Measurements from ENCODE around the gene EXOC6B. TPM values are rescaled to one million over a fixed set of nuclear protein-coding genes. Genes with fewer than 3 reads are reported as not detected.
A peak's percentile ranks its signal among the peaks of the same experiment; 100 is the strongest.

The EXOC6B gene
- total RNA-seq, 6 experiments from 2014 or later, result 7.8 to 15.1 (median 9.1) TPM

- H3K4me3 ChIP-seq, result no peak overlapping the region
- no peak for ATAC-seq
- H3K4me1 ChIP-seq, result no peaks in the 10 kb centered on the region
- no peak for DNase-seq
- H3K27ac ChIP-seq, result no peak overlapping the region
- intact Hi-C loops (cut with DNase I), result no loop called here
- TF ChIP-seq, protein P1, sequence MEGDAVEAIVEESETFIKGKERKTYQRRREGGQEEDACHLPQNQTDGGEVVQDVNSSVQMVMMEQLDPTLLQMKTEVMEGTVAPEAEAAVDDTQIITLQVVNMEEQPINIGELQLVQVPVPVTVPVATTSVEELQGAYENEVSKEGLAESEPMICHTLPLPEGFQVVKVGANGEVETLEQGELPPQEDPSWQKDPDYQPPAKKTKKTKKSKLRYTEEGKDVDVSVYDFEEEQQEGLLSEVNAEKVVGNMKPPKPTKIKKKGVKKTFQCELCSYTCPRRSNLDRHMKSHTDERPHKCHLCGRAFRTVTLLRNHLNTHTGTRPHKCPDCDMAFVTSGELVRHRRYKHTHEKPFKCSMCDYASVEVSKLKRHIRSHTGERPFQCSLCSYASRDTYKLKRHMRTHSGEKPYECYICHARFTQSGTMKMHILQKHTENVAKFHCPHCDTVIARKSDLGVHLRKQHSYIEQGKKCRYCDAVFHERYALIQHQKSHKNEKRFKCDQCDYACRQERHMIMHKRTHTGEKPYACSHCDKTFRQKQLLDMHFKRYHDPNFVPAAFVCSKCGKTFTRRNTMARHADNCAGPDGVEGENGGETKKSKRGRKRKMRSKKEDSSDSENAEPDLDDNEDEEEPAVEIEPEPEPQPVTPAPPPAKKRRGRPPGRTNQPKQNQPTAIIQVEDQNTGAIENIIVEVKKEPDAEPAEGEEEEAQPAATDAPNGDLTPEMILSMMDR (IDR thresholded peaks at IDR 0.05), result no peak
- TF ChIP-seq POLR2A (IDR thresholded peaks at IDR 0.05), result no peak
- H3K27me3 ChIP-seq, result no peaks in the 10 kb centered on the region
- no peaks in the 10 kb centered on the region for H3K36me3 ChIP-seq
- WGBS (ENCODE audit: insufficient coverage, low coverage, low lambda C conversion rate, missing lambda C conversion rate), result 100% methylated on average over 3 of the region's 3 CpGs
- H3K9me3 ChIP-seq, result no peaks in the 10 kb centered on the region
These were observed 499.1 kb downstream of the EXOC6B start for GRCh38 chr2:72326759-72327158.

DNA sequence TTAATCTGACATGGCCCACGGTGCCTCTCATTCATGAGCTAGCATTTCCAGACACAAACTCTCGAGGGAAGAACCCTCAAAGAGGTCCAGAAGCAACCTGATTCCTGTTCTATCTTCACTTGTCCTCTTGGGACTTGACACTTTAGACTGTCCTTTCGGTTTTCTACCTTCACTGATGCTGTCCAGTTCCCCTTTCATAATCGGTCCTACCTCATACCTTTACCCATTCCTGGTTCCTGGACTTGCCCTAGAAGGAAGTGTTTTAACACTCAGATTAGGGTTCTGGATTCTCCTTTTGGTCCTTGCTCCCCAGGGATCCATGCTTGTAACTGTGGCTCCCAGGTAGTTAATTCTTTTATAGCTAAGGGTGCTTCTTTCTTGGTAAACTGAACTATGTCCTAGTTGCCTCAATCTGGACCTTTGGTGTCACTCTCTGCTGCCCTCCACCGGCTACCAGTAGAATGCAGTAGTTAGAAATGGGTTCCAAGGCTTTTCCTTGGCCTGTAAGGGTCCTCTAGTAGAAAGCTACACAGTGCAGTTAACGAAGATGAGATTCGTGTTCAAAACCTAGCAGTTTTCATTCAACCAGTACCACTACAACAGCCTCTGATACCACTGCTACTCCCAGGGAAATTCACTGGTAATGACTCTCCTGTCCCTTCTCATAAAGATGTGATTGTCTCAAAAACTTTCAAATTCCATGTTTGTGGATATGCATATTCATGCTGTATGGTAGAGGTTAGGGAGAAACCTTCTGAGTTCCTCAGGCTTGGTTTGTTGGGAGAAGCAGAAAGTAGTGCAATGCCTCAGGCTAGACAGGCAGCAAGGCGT lies 500.0 kb downstream of the EXOC6B start:
- WGBS (ENCODE audit: insufficient coverage, low coverage, low lambda C conversion rate, missing lambda C conversion rate), result 63% methylated on average over 6 of the region's 8 CpGs
- TF ChIP-seq POLR2A (IDR thresholded peaks at IDR 0.05), result no peak
- TF ChIP-seq, protein P1 (IDR thresholded peaks at IDR 0.05), result peak; percentile 36 to 69 (median 60)
- Histone ChIP-seq H3K27me3 (no peaks in the 10 kb centered on the region), H3K9me3 (no peaks in the 10 kb centered on the region), H3K4me3 (no peak overlapping the region), H3K36me3 (no peaks in the 10 kb centered on the region), H3K27ac (no peak overlapping the region), H3K4me1 (no peaks in the 10 kb centered on the region)
- ATAC-seq, result peak; percentile 75 to 95 (median 89)
- DNase-seq, result peak in 2 of 3 donors; percentile 21 to 47
- intact Hi-C loops (cut with DNase I), result no loop called here

GRCh38 chr2:72316774-72317173 lies 509.1 kb downstream of the EXOC6B start:
- Histone ChIP-seq H3K4me1 (no peaks in the 10 kb centered on the region), H3K27me3 (no peaks in the 10 kb centered on the region), H3K9me3 (no peaks in the 10 kb centered on the region), H3K4me3 (no peak overlapping the region), H3K27ac (no peak overlapping the region), H3K36me3 (no peaks in the 10 kb centered on the region)
- DNase-seq (no peak), ATAC-seq (no peak)
- intact Hi-C loops (cut with DNase I), result no loop called here
- TF ChIP-seq, protein P1 (IDR thresholded peaks at IDR 0.05), result no peak
- no peak for TF ChIP-seq POLR2A (IDR thresholded peaks at IDR 0.05)

DNA sequence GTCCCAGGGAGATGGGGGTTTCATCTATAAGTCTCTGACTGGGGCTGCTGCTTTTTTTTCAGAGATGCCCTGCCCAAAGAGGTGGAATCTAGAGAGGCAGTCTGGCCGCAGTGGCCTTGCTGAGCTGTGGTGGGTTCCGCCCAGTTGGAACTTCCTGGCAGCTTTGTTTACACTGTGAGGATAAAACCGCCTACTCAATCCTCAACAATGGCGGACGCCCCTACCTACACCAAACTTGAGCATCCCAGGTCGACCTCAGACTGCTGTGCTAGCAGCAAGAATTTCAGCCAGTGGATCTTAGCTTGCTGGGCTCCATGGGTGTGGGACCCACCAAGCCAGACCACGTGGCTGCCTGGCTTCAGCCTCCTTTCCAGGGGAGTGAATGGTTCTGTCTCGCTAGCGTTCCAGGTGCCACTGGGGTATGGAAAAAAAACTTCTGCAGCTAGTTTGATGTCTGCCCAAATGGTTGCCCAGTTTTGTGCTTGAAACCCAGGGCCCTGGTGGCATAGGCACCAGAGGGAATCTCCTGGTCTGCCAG lies 525.6 kb downstream of the EXOC6B start:
- Histone ChIP-seq H3K27ac (no peak overlapping the region), H3K9me3 (no peaks in the 10 kb centered on the region), H3K4me3 (no peak overlapping the region), H3K36me3 (no peaks in the 10 kb centered on the region), H3K27me3 (no peaks in the 10 kb centered on the region), H3K4me1 (no peaks in the 10 kb centered on the region)
- DNase-seq (no peak), ATAC-seq (no peak)
- intact Hi-C loops (cut with DNase I), result no loop called here
- TF ChIP-seq POLR2A (IDR thresholded peaks at IDR 0.05), result no peak
- TF ChIP-seq, protein P1 (IDR thresholded peaks at IDR 0.05), result no peak
- WGBS (ENCODE audit: insufficient coverage, low coverage, low lambda C conversion rate, missing lambda C conversion rate), result no CpG with 5 or more reads among the region's 9 CpGs
